Measurements from ENCODE around the gene ZBTB39.
A peak's percentile ranks its signal among the peaks of the same experiment; 100 is the strongest.
"Not testable (repeated sequence)": the region's sequence is repeated elsewhere in the genome, so short reads cannot be mapped to it uniquely, and the experiment has no call there.

Gene ZBTB39

DNA sequence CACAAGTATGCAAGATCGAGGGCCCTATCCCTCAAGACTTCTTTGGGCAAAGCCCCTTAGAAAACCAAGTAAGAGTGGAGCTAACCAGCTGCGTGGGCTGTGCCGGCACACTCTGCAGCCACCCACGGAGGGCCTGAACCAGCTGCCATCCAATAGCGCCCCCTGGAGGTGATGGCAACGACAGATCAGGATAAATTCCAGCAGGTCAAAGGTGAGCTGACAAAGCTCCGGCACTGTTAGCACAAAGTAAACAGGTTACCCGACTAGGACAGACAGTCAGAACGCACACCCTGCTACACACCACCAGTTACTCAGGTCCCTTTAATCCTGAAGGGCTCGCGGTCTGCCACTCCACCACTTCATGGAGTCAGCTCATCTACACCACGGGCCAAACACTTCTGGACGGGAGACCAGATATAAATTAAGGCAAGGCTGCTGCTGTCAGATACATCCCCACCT is 4.9 kb downstream of the ZBTB39 start:
- DNase-seq (ENCODE audit: low read depth in 2 of 2), result peak; percentile 59 to 61

DNA sequence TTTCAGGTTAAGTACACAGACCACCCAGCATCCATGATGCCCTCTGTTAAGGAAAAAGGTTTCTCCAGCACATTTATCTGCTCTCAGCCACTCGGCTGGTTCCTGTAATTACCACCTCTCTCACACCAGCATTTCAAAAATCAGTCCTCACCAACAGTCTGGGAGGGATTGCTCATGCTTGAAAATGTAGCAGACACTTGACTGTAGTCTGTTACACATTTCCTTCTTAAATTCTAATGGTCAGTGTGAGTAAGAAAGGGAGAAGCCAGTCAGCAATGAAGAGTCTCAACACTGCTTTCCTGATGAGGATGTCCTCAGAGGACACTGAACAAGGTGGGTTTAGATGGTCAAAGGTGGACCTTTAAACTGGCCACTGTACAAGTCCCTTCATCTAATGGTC is 6.0 kb downstream of the ZBTB39 start:
- no peak for DNase-seq (ENCODE audit: low read depth in 2 of 2)

DNA sequence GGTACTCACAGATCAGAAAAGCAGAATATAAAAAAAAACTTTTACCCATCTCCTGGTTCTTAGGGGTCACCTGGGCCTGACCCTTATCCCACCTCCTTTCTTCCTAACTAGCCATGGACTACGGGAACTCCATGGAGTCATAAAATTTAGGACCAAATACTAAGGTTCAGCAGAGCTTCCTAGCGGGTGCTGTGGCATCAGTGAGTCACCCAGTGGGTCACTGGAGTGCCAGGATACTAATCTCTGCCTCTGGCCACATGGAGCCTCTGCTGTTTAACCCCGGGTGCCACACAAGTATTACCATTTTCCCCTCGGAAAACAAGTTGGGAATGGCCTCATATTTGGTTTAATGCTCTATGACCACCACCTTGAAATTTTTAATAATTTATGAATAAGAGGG is 6.9 kb downstream of the ZBTB39 start:
- DNase-seq (ENCODE audit: low read depth in 2 of 2), result no peak

DNA sequence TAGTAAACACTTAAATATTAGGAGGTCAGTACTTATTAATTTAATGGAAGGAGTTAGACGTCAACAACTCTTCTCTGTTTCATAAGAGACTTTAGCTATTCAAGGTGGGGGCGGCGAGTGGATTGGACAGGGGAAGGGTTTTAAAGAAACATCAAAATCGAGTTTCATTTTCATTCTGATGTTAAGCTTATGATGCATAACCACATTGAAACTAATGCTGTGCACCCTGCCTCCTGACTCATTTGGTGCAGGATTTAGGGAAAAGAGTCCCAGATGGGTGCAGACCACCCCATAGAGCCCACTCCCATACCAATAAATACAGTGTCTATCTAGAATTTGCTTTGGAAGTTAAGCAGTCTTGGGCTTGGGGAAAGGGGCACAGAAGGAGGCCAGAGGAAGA is 7.4 kb downstream of the ZBTB39 start:
- DNase-seq (ENCODE audit: low read depth in 2 of 2), result no peak

DNA sequence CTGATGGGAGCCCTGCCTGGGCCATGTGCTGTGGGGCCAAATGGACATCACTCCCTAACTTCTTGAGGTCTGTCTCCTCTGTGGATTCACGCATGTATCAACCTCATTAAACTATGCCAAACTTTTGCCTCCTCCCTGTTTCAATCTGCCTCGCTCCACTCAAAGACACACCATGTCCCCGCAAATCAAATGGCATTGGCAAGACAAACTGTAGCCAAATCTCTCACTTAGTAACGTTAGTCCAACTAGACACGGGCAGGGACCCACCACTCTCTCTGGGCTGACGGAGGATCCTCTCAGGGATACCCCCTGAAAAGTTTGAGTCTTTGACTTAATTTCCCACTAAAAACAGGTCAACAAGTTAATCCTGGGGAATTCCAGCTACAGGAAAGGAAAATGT is 8.0 kb downstream of the ZBTB39 start:
- DNase-seq (ENCODE audit: low read depth in 2 of 2), result no peak

DNA sequence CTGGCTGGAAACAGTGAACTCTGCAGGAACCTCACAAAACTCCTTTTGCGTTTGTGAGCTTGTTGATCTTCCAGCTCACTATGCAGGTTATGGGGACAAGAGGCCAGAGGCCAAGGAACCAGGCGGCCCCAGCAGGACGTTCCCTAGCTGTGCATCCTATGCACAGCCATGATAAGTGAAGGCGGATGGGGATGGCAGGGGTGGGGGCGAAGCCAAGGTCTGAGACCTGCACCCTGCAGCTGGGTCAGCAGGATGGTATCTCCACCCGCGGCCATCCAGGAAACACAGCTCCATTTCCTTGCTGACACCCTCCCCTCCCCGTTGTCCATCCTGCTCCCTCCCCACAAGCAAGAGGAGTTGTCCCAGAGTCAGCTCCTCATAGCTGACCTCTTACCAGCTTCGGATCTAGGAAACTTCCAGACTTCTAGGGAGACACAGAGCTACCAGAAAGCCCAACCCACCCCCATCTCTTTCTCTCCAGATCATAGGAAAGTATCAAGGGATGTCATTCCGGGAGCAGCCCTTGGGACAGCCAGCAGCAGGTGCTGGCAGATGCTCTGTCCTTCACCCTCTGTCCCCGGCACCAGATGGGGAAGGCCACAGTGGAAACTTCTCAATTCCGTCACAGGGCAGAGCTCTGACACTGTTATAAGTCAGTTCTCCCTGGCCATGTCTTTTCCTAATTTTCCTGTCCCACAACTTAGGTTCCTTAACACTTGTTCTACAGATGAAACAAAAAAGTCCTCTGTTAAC is 9.4 kb downstream of the ZBTB39 start:
- no peak for DNase-seq (ENCODE audit: low read depth in 2 of 2)

DNA sequence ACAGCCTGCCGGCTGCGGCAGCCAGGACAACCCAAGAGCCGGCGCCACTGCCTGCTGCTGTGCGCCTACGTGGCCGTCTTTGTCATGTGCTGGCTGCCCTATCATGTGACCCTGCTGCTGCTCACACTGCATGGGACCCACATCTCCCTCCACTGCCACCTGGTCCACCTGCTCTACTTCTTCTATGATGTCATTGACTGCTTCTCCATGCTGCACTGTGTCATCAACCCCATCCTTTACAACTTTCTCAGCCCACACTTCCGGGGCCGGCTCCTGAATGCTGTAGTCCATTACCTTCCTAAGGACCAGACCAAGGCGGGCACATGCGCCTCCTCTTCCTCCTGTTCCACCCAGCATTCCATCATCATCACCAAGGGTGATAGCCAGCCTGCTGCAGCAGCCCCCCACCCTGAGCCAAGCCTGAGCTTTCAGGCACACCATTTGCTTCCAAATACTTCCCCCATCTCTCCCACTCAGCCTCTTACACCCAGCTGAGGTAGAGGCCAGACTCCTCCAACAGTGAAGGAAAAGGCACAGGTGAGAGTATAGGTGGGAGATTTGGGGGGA is 10.3 kb downstream of the ZBTB39 start:
- DNase-seq (ENCODE audit: low read depth in 2 of 2), result no peak

DNA sequence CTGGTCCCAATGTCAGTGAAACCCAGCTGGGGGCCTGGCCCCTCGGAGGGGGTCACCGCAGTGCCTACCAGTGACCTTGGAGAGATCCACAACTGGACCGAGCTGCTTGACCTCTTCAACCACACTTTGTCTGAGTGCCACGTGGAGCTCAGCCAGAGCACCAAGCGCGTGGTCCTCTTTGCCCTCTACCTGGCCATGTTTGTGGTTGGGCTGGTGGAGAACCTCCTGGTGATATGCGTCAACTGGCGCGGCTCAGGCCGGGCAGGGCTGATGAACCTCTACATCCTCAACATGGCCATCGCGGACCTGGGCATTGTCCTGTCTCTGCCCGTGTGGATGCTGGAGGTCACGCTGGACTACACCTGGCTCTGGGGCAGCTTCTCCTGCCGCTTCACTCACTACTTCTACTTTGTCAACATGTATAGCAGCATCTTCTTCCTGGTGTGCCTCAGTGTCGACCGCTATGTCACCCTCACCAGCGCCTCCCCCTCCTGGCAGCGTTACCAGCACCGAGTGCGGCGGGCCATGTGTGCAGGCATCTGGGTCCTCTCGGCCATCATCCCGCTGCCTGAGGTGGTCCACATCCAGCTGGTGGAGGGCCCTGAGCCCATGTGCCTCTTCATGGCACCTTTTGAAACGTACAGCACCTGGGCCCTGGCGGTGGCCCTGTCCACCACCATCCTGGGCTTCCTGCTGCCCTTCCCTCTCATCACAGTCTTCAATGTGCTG is 11.0 kb downstream of the ZBTB39 start:
- no peak for DNase-seq (ENCODE audit: low read depth in 2 of 2)

DNA sequence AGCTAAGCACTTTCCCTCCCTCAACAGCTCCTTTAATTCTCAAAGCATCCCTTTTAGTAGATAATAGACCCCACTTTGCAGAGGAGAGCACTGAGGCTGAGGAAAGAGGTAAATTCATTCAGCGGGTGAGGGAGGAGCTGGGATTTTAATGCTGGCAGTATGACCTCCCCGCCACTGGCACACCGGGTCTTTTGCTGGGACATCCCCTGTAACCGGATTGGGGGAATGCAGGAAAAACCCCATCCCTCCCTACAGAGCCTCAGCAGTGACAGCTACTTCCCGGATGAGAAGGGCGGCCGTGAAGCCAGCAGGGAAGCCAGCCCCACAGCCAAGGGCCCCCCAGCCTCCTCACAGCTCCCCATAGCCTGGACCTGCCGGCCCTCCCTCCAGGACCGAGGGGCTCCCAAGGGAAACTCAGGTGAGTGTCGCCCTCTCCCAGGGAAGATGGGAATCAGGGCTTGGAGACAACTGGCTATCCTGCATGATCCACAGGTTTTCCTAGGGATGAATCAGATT is 12.1 kb downstream of the ZBTB39 start:
- no peak for DNase-seq (ENCODE audit: low read depth in 2 of 2)

DNA sequence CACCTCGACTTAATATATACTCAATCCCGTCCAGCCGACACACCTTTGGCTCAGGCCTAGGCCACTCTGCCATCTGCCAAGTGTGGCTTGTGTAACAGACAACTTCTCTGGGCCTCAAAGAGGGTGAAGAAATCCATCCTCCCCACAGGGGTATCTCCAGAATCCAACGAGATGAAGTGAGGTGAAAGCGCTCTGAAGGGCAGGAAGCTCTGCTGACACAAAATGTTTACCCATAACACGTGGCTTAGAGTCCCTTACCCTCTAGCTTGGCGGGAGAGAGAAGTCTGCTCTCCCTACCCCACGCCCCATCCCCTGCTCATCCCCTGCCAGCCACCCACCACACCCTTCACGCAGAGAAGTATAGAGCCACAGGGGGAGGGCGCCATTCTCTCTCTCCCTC is 13.0 kb downstream of the ZBTB39 start:
- no peak for DNase-seq (ENCODE audit: low read depth in 2 of 2)

DNA sequence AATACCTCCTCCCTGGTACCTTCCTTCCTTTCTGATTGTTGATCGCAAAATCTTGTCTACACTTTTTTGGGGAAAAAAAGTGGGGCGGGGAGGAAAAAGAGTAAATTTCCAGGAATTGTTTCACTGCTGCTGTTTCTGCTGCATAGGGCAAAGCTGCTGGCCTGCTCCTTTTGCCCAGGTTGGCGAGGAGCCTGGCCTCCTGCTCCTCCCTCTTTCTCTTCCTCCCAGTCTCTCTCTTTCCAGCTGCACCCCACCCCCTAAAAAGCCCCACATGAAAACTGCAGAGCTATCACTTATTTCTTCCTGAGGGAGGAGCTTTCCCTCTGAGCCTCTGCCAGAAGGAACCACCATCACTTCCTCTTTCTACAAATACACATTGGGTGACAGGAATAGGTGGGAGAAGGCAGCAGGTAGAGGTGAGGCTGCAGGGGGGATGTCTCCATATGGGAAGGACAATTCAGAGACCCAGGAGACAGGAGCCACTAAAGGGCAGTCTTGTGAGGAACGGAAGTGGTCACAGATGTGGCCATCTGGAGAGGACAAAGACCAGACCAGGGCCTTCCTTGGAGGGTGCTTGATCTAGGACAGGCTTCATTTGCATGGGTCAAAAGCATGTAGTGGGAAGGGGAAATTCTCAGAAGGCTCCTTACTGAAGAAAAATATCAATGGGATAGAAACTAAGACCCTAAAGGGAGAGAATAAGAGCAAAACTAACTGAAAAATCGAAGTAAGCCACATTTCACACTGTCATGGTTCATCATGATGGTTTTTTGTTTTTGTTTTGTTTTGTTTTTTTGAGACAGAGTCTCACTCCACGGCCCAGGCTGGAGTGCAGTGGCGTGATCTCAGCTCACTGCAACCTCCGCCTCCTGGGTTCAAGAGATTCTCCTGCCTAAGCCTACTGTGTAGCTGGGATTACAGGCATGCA is 14.8 kb downstream of the ZBTB39 start:
- no peak for DNase-seq (ENCODE audit: low read depth in 2 of 2)

DNA sequence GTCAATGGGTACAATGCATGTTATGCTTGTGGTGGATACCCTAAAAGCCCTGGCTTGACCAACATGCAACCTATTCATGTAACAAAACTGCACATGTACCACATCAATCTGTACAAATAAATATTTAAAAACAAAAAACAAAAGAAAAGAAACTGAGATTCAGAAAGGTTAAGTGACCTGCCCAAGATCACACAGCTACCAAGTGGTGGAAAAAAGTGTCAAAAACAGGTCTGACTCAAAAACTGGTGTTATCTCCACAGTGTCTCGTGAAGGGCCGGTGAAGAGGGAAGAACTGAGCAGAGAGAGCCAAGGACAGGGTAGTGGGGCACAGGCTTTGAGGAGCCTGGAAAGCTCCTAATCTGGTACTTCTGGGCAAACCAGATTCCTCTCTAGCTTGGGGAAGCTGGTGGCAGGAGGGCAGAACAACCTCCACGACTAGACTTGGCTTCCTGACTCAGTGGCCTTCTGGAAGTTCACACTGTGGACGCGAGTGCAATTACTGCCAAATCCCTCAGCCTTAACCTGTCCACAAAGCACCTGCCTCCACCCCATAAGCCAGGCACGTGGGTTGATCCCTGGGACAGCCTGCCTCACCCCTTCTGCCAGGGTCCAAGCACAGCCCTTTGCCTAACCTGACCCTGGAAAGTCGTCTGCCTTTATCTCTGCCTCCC is 15.6 kb downstream of the ZBTB39 start:
- no peak for DNase-seq (ENCODE audit: low read depth in 2 of 2)

DNA sequence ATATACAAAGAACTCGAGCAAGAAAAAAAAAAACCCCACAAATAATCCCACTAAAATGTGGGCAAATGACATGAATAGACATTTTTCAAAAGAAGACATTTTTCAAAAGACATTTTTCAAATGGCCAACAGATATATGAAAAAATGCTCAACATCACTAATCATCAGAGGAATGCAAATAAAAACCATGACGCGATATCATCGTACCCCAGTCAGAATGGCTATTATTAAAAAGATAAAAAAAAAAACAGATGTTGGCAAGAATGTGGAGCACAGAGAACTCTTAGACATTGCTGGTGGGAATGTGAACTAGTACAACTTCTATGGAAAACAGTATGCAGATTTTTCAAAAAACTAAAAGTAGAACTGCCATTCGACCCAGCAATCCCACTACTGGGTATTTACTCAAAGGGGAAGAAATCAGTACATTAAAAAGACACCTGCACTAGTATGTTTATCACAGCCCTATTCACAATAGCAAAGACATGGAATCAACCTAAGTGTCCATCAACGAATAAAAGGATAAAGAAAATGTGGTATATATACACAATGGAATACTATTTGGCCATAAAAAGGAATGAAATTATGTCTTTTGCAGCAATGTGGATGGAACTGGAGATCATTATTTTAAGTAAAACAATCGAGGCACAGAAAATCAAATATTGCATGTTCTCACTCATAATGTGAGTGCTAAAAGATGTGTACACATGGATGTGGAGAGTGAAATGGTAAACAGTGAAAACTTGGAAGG is 16.3 kb downstream of the ZBTB39 start:
- DNase-seq (ENCODE audit: low read depth in 2 of 2), result no peak

DNA sequence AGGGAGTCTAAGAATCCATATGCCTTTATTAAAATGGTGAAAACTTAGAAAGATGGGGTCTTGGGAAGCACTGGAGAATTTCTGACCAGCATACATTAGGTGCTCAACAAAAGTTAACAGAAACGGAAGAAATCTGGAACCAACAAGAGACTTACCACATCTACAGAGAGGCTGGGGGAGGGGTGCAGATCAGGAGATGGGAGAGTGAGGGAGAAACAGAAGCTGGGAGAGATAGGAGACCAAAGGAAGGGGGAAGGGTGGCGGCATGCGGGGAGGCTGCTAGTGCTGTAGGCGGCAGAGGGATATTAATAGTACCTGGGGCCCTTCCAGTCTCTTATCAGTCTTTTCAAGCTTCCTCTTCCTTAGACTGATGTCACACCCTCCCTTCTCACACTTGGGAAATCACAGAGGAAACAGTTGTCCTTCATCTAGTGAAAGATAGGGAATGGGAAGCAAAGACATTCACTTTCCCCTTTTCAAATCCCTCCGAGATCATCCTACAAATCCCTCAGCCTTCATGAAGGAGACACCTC is 18.1 kb downstream of the ZBTB39 start:
- DNase-seq (ENCODE audit: low read depth in 2 of 2), result no peak

DNA sequence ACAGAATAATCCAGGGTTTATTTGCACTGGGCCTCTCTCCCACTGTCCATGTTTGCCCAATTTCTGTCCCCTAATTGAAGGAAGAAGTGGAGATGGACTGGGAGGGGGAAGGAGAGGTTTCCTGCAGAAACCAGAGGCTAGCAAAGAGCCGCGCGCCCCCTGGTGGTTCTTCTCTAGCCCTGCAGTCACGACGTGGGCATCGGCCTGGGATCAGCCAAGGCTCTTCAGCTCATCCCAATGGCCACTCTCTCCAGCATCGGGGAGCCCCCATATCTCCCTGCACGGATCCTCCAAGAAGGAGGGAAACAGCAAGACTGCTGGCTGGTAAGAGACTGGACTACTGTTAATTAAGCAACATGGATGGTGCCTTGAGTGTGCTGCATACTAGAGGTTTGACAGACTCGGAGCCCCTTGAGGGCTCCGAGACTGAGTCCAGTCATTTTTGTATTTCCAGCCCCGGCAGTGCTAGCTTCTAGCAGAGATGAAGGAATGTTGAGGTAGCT is 18.7 kb downstream of the ZBTB39 start:
- DNase-seq (ENCODE audit: low read depth in 2 of 2), result peak; percentile 32 to 57

DNA sequence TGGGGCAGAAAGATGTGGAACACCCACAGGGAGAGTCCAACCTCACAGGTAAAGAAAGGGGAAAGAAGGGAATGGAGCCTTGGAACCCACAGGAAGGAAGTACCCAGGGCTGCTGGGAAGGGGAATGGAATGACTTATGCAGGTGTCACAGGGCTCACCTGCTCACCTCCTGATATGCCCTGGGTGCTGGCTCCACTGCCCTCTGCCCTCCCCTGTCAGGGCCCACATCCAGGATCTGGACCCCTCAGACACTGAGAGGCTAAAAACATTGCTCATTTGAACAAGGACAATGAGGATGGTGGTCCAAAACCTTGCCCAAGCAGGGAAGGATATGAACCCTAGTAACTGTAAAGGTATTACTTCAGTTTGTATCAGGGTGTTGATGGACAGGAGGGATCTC is 19.3 kb downstream of the ZBTB39 start:
- no peak for DNase-seq (ENCODE audit: low read depth in 2 of 2)

DNA sequence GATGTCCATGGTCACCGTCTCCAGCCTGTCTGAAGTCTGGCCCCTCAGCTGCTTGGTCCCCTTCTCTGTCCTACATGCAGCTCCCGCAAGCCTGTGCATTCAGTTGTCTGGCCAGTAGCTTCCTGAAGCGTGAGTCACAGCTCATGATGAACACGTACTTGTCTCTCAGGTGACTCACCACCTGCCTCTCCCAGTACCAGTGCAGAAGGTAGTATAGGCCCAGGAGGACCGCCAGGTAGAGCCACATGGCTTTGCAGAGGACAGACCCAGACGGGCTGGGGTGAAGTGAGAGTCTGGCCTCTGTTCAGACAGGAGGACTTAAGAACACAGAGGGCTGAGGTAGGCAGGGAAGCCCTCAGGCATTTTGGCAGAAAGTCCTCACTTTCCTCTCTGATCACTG is 20.6 kb downstream of the ZBTB39 start:
- not testable (repeated sequence) for DNase-seq (ENCODE audit: low read depth in 2 of 2)

DNA sequence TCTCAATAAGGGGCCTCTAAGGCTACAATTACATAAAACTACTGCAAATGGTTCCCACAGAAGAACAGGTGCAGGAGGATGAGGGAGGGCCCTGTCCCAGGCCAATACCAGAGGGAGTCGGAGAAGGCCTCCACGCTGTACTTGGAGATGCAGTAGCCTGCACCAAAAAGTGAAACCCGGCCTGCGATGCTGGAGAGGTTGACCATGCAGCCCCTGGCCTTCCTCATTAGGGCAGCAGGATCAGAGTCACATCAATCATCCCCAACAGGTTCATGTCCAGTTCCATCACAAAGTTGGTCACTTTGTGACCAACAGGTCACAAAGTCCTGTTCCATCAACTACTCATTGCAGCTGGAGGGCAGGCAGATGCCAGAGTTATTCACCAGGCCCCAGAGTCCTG is 23.0 kb downstream of the ZBTB39 start:
- DNase-seq (ENCODE audit: low read depth in 2 of 2), result no peak

DNA sequence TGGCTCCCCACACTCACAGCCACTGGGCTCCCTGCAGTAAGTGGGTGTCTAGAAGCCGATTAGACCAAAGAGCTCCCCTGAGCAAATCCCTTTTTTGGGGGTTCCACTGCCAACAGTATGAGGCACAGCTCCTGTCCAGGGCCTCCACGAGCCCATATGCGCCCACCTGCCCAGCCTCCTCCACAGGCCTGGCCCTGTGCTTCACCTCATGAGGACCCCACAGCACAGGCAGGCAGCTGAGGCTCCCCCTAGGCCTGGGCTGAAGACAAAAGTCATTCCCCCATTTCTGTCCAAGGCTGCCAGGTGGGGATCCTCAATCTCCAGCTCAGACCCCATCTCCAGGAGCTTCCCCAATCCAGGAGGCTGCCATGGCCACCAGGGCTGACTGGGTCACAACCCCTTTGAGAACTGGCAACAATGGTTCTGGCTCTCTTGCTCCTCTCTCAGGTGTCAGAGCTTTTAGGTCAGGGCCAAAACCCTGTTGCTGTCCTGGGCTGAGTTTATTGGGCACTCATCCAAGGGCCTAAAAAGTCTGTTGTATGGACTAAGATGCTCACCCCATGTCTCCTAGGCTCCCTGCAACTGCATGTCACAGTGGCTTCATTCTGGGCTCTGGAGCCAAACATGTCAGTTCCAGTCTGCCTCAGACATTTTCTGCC is 23.6 kb downstream of the ZBTB39 start:
- DNase-seq (ENCODE audit: low read depth in 2 of 2), result not testable (repeated sequence)

Measured in stimulated activated CD8-positive, alpha-beta memory T cell treated with anti-CD3 and anti-CD28 coated beads, Interleukin-7, amount 100 ng/mL, for 4 hours (primary cell).